GM12891 (cell line): ENCODE results near the gene CEP72.

Experiments
- DNase-seq: peaks from one replicate; pipeline ENCODE4 v3.0.0; 2011; ENCODE audit warnings: low spot score; ENCODE audit not compliant: insufficient read length
- FAIRE-seq: peaks from 2 replicates; lab custom pipeline; 2011; peaks lifted over from hg19 to GRCh38; lab: Jason Lieb, UNC
- PAX5 ChIP-seq: IDR thresholded peaks from 2 replicates; pipeline ENCODE4 v1.6.1; 2011; ENCODE audit warnings: low read length, moderate library complexity, mild to moderate bottlenecking; ENCODE audit not compliant: insufficient read depth, severe bottlenecking
- POLR2A ChIP-seq: IDR thresholded peaks from 2 replicates; pipeline ENCODE4 v1.6.1; 2011; ENCODE audit warnings: low read depth, low read length, control low read depth
- POLR2AphosphoS5 ChIP-seq: IDR thresholded peaks from 2 replicates; pipeline ENCODE4 v1.6.1; 2011; ENCODE audit warnings: low read depth, low read length, control low read depth
- POU2F2 ChIP-seq: IDR thresholded peaks from 2 replicates; pipeline ENCODE4 v1.6.1; 2011; ENCODE audit warnings: low read depth, mild to moderate bottlenecking, control low read depth, low read length, moderate library complexity
- SPI1 ChIP-seq: IDR thresholded peaks from 2 replicates; pipeline ENCODE4 v1.6.1; 2011; ENCODE audit warnings: low read depth, low read length, control low read depth
- TAF1 ChIP-seq: IDR thresholded peaks from 2 replicates; pipeline ENCODE4 v1.6.1; 2011; ENCODE audit warnings: low read depth, low read length, control low read depth

CEP72 gene

DNA sequence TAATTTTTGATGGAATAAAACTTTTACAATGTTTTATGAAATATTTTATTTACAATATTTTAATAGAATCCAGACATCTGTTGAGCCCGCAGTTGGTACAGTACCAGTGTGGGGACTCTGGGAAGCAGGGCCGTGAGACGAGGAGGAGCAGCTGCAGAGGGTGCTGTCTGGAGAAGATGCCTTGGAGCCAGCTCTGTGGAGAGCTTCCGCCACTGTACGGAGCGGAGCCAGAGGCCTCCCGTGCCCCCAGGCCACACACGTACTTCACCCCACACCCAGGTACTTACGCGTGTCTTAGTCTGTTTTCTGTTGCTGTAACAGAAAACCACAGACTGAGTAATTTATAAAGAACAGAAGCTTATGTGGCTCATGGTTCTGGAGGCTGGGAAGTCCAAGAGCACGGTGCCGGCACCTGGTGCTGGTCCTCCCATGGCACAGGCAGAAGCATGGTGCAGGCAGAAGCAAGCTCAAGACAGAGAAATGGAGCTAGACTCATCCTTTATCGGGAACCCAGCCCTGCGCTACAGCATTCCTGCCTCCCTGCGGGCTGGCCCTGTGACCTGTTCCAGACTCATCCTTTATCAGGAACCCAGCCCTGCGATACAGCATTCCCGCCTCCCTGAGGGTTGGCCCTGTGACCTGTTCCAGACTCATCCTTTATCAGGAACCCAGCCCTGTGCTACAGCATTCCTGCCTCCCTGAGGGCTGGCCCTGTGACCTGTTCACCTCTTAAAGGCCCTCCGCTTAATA, 23.3 kb downstream of the CEP72 start:
- TF ChIP-seq TAF1 (no peak), SPI1 (no peak), POLR2A (no peak), PAX5 (no peak), POU2F2 (no peak), POLR2AphosphoS5 (no peak)
- DNase-seq = no peak
- FAIRE-seq = no peak

DNA sequence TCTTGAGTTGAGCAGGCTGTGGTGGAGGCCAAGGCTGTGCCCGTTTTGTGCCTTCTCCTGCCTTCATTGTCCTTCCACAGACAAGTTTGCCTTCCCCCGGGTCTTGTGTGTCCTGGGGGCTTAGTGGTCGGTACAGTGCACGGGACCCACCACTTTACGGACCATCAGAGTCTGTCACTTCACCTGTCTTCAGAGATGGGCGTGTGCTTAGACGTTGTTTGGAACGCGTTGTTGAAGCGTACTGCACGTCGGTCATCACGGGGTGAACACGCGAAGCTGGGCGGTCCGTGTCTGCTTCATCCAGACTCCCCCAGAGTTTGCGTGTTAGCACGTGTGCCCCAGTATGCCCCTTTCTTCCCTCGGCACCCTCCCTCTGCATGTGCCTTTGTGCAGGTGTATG, 24.8 kb downstream of the CEP72 start:
- TF ChIP-seq POU2F2 (no peak), POLR2AphosphoS5 (no peak), PAX5 (no peak), POLR2A (no peak), TAF1 (no peak), SPI1 (no peak)
- FAIRE-seq = no peak
- no peak for DNase-seq

DNA sequence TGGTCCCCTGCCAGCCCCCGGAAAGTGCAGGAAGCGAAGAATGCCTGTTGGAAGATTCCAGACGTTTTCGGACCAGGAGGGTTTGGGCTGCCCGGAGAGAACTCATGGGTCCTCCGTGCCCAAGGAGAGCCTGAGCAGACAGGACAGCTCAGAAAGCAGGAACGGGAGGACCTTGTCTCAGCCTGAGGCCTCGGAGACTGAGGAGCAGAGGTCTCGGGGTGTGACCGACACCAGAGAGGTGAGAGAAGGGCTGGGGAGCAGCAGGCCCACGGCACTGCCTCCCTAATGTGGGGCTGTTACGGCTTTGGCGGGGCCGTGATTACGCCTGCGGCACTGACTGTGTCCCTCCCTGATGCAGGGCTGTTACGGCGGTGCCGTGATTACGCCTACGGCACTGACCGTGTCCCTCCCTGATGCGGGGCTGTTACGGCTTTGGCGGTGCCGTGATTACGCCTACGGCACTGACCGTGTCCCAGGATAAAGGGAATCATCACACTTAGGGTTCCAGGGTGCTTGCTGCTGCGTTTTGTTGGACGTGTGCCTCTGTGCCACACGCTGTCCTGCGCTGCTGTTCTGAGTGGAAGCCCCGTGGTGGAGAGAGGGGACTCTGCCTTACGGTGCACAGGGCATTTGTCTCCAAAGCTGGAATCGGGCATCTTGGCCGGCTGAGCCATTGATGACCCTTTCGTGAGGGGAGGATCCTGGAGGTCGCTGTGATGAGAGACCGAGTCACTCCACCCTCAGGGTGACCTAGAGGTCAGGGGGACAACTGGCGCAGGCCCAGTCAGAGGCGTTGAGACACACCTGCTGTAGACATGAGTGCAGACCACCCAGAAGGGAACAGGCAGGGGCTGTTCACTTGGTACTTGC, 25.7 kb downstream of the CEP72 start:
- TF ChIP-seq POLR2AphosphoS5 (no peak), PAX5 (no peak), POLR2A (no peak), TAF1 (no peak), SPI1 (no peak), POU2F2 (no peak)
- DNase-seq (no peak), FAIRE-seq (no peak)

DNA sequence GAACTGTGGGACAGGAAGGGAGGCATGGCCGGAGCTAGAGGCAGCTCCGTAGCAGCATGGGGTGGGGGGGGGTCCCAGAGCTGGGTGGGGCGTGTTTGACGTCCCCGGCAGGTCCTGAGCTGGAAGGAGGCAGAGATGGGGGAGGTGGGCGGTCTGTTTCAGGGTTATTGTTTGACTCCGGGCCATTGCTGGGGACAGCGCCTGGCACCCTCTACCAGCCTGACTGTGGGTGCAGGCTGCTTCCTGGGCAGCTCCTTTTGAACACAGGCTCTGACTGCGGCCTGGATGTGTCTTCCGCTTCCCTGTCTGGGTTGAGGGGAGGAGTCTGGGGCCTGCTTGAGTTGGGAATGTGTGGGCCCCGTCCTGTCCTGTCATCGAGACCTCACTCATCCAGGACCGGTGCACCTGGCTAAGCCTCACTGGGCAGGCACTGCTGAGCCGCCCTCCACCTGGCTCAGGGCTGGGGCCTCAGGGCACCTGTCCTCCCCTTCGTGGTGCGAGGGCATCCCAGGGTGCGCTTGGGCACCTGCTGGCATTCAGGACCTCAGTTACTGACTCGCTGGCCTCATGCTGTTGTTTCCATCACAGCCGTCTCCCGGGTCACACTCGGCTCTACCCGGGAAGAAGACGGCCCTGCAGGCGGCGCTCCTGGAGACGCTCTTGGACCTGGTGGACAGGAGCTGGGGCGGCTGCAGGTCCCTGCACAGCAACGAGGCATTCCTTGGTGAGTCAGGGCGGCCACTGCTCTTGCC, 26.5 kb downstream of the CEP72 start:
- DNase-seq = no peak
- TF ChIP-seq SPI1 (no peak), POU2F2 (no peak), POLR2A (no peak), TAF1 (no peak), PAX5 (no peak), POLR2AphosphoS5 (no peak)
- FAIRE-seq = no peak

DNA sequence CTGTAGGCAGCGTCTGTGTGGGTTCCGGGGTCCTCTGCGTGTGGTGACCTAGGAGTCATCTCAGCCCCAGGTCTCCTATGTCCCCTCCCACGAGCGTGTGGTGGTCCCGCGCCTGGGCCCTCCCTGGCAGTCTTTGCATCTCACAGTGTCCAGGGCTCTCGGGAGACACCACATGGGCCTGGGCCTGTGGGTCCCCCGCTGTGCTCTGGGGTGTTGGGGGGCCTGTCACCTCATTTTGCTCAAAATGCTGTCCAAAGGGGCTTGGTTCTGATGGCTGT, 27.1 kb downstream of the CEP72 start:
- FAIRE-seq = no peak
- no peak for TF ChIP-seq POLR2A
- no peak for DNase-seq

DNA sequence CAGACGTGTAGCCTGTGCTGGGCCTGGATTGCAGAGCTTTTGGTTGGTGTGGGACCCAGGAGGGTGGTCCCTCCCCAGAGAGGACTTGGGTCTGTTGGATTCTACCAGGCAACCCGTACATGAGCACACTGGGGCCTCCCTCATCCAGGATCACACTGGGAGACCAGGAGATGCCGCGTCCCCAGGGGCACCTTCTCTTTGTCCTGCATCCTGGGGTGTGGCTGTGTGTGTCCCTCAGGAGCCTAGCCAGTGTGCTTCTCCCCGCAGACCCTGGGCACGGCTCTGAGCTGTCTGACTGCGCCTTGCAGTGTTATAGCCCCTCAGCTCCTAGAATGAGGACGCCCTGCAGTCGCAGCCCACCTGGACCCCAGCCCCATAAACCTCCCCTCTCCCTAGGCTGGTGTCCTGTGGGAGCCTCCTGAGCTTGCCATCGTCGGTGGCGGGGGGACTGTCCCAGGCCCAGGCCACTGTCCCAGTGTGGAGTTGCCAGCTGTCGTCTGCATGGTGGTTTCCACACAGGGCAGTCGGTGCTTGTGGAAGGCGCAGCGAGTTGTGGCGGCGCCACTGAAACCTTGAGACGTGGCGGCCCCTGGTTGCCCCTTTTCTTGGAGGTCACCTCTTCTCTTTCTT, 27.6 kb downstream of the CEP72 start:
- FAIRE-seq (no peak), DNase-seq (no peak)
- TF ChIP-seq TAF1 (no peak), SPI1 (no peak), POLR2AphosphoS5 (no peak), POLR2A (no peak), PAX5 (no peak), POU2F2 (no peak)

DNA sequence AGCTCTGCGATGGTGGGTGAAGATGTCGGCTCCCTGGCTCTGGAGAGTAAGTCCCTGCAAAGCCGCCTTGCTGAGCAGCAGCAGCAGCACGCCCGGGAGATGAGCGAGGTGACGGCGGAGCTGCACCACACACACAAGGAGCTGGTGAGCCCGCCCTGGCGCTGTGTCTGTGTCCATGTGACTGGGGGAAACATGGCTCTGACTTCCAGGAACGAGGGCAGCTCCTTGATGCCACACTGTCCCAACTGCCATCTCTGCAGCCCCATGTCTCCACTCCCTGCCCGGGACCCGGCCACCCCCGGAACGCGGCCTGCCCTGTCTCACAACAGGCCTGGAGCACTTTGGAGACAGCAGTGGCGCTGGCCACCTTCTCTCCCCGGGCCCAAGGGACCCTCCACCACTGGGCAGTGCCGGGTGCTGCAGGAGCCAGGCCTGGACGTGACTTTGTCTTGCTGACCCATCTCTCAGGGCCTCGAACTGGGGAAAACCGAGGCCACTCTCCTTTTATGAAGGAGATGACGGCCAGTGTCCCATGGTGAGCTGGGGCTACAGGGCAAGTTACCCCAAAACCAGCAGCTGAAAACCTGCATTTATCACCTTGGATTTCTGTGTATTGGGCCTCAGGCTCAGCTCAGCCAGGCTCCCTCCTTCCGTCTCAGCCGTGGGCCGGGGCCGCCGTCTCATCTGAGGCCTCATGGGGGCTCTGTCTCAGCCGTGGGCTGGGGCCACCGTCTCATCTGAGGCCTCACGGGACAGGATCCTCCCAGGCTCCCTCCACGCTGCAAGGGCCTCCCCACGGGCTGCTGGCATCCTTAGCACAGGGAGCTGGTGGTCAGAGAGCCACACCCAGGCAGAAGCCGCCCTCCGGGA, 28.6 kb downstream of the CEP72 start:
- TF ChIP-seq TAF1 (no peak), POU2F2 (no peak), SPI1 (no peak), POLR2A (no peak), POLR2AphosphoS5 (no peak), PAX5 (no peak)
- DNase-seq (no peak), FAIRE-seq (no peak)

DNA sequence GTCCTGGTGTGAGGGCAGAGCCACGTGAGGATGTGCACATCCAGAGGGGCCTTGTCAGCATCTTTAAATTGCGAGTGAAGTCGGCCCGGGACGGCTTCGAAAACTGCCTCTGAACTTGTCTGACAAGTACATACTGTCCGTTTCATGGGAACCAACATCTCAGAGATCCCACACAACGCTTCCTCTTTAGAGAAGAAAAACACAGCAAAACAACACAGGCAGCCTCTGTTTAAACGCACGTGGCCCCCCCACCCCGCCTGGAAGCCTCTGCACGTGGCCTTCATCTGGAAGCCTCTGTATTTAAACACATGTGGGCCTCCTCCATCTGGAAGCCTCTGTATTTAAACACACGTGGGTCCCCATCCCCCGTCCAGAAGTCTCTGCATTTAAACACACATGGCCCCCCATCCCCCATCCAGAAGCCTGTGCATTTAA, 29.2 kb downstream of the CEP72 start:
- FAIRE-seq (no peak), DNase-seq (no peak)
- TF ChIP-seq POLR2A (no peak), PAX5 (no peak), POU2F2 (no peak), POLR2AphosphoS5 (no peak), TAF1 (no peak), SPI1 (no peak)
